ENCODE data around the gene CAPN2.
A peak's percentile ranks its signal among the peaks of the same experiment; 100 is the strongest.
"Not testable (repeated sequence)": the region's sequence is repeated elsewhere in the genome, so short reads cannot be mapped to it uniquely, and the experiment has no call there.

Gene CAPN2

DNA sequence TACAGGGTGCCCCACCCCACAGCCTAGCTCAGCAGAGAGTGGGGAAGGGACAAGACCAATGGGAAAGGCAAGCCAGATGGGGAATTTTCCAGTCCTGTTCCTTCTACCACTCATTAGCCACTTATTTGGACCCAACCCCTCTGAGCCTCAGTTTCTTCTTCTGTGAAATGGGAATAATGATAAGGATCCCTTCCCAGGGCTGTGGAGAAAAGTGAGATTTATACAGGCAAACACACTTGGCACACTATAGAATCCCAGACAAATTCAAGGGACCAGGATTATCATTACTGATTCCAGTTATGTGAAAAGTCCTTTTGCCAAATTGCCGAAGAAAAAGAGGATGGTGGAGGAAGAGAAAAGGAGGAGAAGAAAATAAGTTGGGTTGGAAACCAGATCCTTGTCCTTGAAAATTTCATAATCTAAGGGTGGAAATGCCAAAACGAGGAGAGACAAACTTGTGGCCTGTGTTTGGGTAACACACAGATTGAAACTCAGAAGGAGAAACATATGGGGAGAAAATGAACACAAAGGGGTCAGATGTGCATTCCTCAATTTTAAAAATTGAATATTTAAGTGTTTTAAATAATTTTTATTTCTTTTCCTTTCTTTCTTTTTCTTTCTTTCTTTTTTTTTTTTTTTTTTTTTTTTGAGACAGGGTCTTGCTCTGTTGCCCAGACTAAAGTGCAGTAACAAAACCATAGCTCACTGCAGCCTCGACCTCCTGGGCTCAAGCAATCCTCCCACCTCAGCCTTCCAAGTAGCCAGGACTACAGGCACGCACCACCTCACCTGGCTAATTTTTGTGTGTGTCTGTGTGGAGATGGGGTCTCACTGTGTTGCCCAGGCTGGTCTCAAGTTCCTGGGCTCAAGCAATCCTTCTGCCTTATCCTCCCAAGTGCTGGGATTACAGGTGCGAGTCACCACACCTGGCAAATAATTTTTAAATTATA is 9.6 kb downstream of the CAPN2 start:
- peak overlapping the region; percentile 61 for H3K27ac Mint-ChIP-seq
- no peaks in the 10 kb centered on the region for H3K9me3 Mint-ChIP-seq
- ATAC-seq = no peak
- no peaks in the 10 kb centered on the region for H3K27me3 Mint-ChIP-seq
- H3K36me3 Mint-ChIP-seq = peaks cover 45% of the 10 kb centered on the region
- no peak overlapping the region for H3K4me3 Mint-ChIP-seq
- peaks cover 63% of the 10 kb centered on the region for H3K4me1 Mint-ChIP-seq

DNA sequence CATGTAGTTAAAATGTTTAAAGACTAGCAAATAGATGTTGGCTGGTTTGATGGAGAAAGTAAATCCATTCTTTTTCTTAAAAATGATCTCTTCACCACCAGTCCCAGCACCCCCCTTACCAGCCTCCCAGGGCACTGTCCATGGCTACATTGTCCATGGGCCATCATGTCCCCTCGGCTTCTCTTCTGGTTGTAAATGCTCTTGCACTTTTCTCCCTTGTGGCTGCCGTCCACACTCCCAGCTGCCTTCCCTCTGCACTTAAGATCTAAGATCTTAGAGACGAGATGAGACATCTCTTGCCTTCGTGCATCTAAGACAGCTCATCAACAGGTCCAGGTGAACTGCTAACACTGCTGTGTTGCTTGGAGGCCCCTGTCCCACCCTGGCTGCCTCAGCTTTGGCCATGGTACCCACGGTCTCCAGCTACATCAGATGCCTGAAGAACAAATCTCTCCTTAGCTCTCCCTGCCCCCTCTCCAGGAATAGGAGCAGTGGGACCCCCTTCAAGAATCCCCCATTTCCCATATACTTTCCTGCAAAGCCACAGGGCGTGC is 11.1 kb downstream of the CAPN2 start:
- no peaks in the 10 kb centered on the region for H3K27me3 Mint-ChIP-seq
- H3K4me3 Mint-ChIP-seq = no peak overlapping the region
- peaks cover 64% of the 10 kb centered on the region for H3K4me1 Mint-ChIP-seq
- ATAC-seq = no peak
- H3K27ac Mint-ChIP-seq = peak overlapping the region; percentile 62
- peaks cover 43% of the 10 kb centered on the region for H3K36me3 Mint-ChIP-seq
- H3K9me3 Mint-ChIP-seq = no peaks in the 10 kb centered on the region

DNA sequence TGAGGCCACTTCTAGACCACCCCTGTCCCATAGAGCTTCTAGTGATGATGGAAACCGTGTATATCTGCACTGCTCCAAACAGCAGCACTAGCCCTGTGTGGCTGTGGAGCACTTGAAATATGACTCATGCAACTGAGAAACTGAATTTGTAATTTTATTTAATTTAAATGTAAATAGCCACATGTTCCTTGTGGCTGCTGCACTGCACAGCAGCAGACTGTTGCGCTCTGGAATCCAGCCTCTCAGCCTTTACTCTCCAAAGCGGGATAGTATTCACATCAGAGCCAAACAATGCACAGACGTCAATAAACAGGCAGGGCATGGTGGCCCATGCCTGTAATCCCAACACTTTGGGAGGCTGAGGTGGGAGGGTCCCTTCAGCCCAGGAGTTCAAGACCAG is 12.0 kb downstream of the CAPN2 start:
- H3K4me3 Mint-ChIP-seq = no peak overlapping the region
- H3K4me1 Mint-ChIP-seq = peaks cover 71% of the 10 kb centered on the region
- no peaks in the 10 kb centered on the region for H3K27me3 Mint-ChIP-seq
- no peaks in the 10 kb centered on the region for H3K9me3 Mint-ChIP-seq
- H3K27ac Mint-ChIP-seq = peak overlapping the region; percentile 62
- ATAC-seq = no peak
- peaks cover 51% of the 10 kb centered on the region for H3K36me3 Mint-ChIP-seq

DNA sequence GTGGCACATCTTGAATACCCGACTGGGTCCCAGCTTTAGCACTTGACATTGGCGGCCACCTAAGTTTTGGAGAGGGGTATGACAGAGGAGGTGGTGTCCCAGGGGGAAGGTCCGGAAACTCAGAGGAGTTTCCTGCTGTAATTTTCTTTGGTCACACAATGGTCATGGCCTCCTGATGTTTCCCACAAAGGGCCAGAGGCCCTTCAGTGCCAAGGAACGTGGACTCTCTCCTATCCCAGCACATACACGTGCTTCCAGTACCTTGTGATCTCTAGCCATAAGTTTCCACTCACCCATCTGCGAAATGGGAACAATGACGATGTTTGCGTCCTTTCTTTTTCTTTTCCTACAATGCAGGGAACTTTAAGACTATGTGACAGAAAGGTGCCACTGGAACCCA is 13.2 kb downstream of the CAPN2 start:
- H3K27me3 Mint-ChIP-seq = no peaks in the 10 kb centered on the region
- peak overlapping the region; percentile 12 for H3K4me3 Mint-ChIP-seq
- peak overlapping the region; percentile 86 for H3K27ac Mint-ChIP-seq
- peak; percentile 25 for ATAC-seq
- H3K36me3 Mint-ChIP-seq = peaks cover 44% of the 10 kb centered on the region
- no peaks in the 10 kb centered on the region for H3K9me3 Mint-ChIP-seq
- peaks cover 75% of the 10 kb centered on the region for H3K4me1 Mint-ChIP-seq

DNA sequence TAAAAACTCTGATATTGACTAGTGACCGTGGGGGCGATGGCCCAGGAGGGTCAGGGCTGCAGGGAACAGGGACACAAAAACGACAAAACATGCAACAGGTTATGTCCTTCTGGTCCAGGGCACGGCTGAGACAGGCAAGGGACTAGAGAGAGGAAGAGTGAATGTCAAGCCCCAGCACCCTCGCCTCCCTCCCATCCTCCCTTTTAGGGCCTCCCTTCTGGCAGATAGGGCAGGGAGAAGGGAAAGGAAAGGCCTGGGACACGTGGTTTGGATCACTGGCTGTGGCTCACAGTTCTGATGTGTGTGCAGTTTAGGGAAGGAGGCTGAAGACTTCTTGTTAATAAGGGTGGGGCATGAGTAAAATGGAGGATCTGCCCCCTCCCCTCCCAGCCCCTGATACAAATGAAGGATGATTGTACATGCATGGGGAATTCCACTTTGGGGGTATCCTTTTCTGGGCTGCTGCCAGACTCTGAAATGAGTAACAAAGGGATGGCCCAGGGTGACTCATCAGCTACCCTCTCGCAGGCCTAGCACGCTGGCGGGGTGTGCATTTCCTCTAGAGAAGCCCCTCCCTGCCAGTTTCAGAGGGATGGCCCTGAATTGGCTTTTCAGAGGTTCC is 14.2 kb downstream of the CAPN2 start:
- Mint-ChIP-seq H3K27me3 (no peaks in the 10 kb centered on the region), H3K4me3 (peak overlapping the region; percentile 66), H3K27ac (peak overlapping the region; percentile 86), H3K36me3 (peaks cover 44% of the 10 kb centered on the region), H3K9me3 (no peaks in the 10 kb centered on the region), H3K4me1 (peaks cover 75% of the 10 kb centered on the region)
- ATAC-seq = peak; percentile 97

DNA sequence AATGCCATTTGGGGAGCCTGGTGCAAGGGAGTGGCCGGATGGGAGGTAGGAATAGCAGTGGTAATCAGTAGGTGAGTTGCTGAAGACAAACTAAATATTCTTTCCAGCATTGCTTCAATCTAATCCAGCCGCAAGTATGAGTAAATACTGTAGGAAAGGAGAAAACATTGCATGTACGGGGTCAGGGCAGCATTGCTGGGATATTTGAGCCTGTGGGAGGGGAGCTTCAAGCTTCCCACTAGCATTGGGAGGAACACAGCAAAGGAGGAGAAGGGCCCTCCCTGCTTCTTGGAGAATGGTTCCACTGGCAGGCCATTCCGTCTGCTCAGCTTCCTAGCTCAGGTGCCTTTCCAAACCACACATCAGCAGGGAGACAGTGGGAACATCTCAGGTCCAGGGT is 15.2 kb downstream of the CAPN2 start:
- Mint-ChIP-seq H3K9me3 (no peaks in the 10 kb centered on the region), H3K4me3 (no peak overlapping the region), H3K36me3 (peaks cover 42% of the 10 kb centered on the region), H3K4me1 (peaks cover 74% of the 10 kb centered on the region), H3K27ac (peak overlapping the region; percentile 86), H3K27me3 (no peaks in the 10 kb centered on the region)
- ATAC-seq = no peak

DNA sequence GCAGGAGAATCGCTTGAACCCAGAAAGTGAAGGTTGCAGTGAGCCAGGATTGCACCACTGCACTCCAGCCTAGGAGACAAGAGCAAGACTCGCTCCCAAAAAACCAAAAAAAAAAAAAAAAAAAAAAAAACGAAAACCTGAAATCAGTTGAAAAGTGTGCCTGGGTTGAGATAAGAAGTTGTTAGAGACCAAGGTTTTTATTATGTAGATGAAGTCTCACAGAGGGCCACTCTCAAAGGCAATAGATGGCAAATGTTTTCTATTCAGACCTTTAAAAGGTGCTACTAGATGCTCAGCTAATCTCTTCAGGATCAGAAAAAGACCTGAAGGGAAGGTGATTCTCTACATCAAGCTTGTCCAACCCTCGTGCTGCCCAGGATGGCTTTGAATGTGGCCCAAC is 17.6 kb downstream of the CAPN2 start:
- Mint-ChIP-seq H3K27me3 (no peaks in the 10 kb centered on the region), H3K4me3 (no peak overlapping the region), H3K36me3 (peaks cover 29% of the 10 kb centered on the region), H3K27ac (peak overlapping the region; percentile 68), H3K9me3 (no peaks in the 10 kb centered on the region), H3K4me1 (peaks cover 61% of the 10 kb centered on the region)
- no peak for ATAC-seq

DNA sequence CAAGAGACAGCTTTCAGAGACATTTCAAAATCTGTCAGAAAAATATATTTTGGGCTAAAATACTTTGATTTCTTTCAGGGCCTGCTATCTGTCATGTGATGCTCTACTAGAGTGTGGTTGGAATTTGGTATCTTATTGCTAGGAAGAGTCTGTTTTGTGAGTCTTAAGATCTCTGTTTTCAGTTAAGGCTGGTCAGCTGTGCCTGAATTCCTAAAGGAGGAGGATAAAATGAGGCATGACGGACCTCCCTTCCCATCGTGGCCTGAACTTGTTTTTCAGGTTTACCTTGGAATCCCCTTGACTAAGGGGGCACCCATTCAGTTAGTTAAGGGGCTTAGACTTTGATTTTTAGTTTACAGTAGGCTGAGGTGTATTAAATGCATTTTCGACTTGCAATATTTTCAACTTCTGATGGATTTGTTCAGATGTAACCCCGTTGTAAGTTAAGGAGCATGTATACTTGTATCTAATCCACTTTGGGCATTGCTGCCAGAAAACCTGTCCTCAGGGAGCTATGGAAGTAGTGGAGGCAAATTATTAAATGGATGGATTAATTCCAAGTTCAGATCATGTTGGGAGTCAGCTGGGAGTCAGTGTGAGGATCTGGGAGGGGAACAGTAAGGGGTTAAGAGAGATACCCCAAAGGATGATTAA is 18.3 kb downstream of the CAPN2 start:
- Mint-ChIP-seq H3K27ac (peak overlapping the region; percentile 68), H3K9me3 (no peaks in the 10 kb centered on the region), H3K4me1 (peaks cover 54% of the 10 kb centered on the region), H3K4me3 (no peak overlapping the region), H3K27me3 (no peaks in the 10 kb centered on the region), H3K36me3 (peaks cover 29% of the 10 kb centered on the region)
- ATAC-seq = no peak

DNA sequence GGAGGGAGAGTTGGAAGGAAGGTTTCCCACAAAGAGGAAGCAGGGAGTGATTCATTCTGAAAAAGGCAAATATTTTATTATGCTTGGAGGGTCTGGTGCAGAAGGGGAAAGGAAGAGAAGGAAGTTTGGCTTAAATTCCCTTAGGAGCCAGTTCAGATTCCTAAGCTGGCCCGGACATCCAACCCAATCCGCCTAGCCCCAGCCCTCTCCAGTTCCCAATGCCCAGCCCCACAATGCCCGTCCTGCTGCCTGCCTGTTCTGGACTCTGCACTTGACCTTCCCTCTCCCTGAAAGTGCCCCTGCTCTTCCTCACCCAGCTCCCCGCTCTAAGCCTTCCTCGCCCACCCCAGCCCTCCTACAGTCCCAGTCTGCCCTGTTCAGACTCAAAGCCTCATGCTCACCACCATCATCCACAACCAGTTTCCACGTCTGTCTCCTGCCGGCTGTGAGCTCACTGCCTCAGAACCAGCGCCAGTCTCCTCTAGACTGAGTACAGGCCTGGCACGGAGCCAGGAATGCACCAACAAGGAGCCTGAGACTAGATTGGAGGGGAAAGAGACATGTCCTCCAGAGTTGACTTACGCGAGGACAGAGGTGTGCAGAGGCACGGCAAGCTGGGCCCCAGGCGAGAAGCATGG is 18.9 kb downstream of the CAPN2 start:
- H3K4me1 Mint-ChIP-seq = peaks cover 52% of the 10 kb centered on the region
- H3K36me3 Mint-ChIP-seq = peaks cover 29% of the 10 kb centered on the region
- H3K9me3 Mint-ChIP-seq = no peaks in the 10 kb centered on the region
- H3K4me3 Mint-ChIP-seq = no peak overlapping the region
- H3K27ac Mint-ChIP-seq = peak overlapping the region; percentile 68
- H3K27me3 Mint-ChIP-seq = no peaks in the 10 kb centered on the region
- ATAC-seq = no peak

DNA sequence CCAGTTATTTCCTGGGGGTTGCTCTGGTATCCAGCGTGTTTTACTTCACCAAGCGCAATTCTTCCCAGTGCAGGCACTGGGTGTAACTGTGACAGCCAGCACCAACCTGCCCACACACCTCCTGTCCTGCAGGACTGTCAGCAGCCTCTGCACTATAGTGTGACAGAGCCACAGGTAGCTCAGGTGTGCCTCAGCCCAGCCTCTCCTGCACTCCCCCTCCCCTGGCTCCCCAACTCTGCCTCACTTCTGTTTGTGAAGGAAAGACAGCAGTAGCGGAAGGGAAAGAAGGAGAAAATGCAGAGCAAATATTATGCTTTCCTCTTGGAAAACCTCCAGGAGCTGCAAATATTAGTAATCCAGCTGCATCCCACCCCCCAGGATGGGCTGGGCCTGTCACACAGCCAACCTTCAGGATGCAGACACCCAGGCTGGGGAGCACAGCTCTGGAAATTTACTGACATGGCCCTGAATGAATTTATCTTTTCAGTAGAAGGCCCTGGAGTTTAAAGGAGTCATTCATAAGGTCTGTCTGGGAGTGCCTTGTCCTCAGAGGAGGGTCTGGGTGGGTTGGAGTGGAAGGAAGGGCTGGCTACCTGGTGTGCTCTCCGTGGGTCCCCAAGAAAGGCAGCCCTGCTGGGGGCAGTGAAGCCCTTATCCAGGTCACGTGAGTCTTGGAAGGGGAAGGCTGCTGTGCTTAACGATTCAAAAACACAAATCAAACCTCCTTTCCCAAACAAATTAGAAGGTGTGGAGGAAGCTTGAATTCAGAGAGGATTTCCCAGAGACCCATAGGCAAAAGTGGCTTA is 20.9 kb downstream of the CAPN2 start:
- H3K27me3 Mint-ChIP-seq = no peaks in the 10 kb centered on the region
- H3K36me3 Mint-ChIP-seq = peaks cover 25% of the 10 kb centered on the region
- H3K27ac Mint-ChIP-seq = peak overlapping the region; percentile 44
- no peaks in the 10 kb centered on the region for H3K9me3 Mint-ChIP-seq
- no peak for ATAC-seq
- H3K4me1 Mint-ChIP-seq = peaks cover 32% of the 10 kb centered on the region
- no peak overlapping the region for H3K4me3 Mint-ChIP-seq

DNA sequence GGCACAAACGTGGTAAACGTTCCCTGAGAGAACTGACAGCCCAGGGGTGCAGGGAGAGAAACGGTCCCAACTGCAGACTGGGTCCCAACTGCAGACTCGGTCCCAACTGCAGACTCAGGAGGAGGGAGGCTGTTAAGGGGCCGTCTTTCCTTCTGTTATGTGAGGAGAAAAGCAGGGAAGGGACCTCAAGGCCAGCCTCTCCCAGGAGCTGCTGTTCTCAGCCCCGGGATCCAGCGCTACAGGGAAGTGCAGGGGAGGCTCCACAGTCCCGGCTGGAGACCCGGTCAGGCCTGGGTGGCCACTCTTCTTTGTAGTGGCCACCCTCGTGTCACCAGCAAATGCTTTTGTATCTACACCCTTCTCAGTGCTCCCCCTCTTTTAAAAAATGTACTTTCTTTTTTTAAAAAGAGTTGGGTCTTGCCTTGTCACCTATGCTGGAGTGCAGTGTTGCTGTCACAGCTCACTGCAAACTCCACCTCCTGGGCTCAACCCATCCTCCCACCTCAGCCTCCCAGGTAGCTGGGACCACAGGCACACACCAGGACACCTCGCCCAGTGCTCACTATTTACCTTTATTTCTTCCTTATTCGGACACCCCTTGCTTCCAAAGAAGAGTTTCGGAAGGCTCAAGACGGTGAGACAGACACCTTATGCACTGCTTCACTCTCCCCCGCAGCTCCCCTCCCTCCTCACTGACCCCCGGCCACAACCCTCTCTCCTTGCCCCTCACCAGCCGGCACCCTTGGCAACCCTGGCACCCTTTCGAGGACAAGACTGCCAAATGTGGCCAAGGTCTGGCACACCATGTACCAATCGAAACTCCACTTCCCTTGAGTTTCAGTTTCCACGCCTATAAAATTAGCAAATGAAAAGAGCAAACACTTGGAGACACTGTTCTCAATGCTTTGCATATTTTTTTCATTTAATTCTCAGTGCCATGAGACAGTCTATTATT is 21.8 kb downstream of the CAPN2 start:
- Mint-ChIP-seq H3K4me3 (no peak overlapping the region), H3K4me1 (peaks cover 25% of the 10 kb centered on the region), H3K27ac (peak overlapping the region; percentile 44), H3K27me3 (no peaks in the 10 kb centered on the region), H3K9me3 (no peaks in the 10 kb centered on the region), H3K36me3 (peaks cover 25% of the 10 kb centered on the region)
- no peak for ATAC-seq

DNA sequence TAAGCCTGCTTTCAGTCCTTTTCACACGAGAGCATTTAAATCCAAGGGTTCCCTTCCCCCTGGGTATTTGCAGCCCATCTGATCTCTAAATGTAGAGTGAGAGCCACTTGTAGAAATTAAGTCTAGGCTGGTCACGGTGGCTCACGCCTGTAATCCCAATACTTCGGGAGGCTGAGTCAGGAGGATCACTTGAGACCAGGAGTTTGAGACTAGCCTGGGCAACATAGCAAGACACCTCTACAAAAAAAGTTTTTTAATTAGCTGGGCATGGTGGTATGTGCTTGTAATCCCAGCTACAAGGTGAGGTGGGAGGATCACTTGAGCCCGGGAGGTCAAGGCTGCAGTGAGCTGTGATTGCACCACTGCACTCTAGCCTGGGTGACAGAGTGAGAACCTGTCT is 24.3 kb downstream of the CAPN2 start:
- H3K27ac Mint-ChIP-seq, H3K4me1 Mint-ChIP-seq, H3K36me3 Mint-ChIP-seq: not testable (repeated sequence)

DNA sequence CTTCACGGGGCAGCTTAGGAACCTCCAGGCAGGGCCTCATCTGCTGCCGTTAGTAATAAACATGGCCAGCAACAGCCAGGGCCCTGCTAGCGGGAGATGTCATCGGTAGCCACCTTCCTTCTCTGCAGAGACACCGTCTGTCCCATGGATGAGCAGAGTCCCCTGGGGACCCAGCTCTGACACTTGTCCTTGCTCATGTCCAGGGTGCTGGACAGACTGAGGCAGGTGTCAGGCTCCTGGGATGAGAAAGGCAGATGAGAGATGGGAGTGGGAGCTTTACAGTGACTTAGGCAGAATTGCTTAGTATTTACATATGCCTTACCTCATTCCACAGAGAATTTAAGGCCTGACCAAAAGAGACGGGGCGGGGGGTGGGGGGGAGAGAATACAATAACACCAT is 25.0 kb downstream of the CAPN2 start:
- no peak overlapping the region for H3K4me3 Mint-ChIP-seq
- H3K27ac Mint-ChIP-seq = no peak overlapping the region
- no peaks in the 10 kb centered on the region for H3K27me3 Mint-ChIP-seq
- ATAC-seq = no peak
- peaks cover 6% of the 10 kb centered on the region for H3K36me3 Mint-ChIP-seq
- H3K4me1 Mint-ChIP-seq = peaks cover 4% of the 10 kb centered on the region
- H3K9me3 Mint-ChIP-seq = no peaks in the 10 kb centered on the region

More for the DNA sequence above, 24.3 kb downstream of the CAPN2 start:
- not testable (repeated sequence) for H3K27me3 Mint-ChIP-seq, H3K4me3 Mint-ChIP-seq, H3K9me3 Mint-ChIP-seq, ATAC-seq
